ENCODE results near the gene ZNF280B. TPM values are rescaled to one million over a fixed set of nuclear protein-coding genes. Genes with fewer than 3 reads are reported as not detected.

The ZNF280B gene
- total RNA-seq, 1 experiment from 2014 or later = 5.5 TPM

GRCh38 chr22:22528780-22529179, 20.2 kb upstream of the ZNF280B start:
- Histone ChIP-seq H2AFZ (ENCODE audit: low read depth, low read length, poor library complexity, severe bottlenecking) (no peak overlapping the region), H3K9me3 (ENCODE audit: control insufficient read depth in 1 of 2, insufficient read depth in 1 of 2, low read depth in 1 of 2, low read length in 2 of 2) (no peaks in the 10 kb centered on the region), H3K9ac (ENCODE audit: low read length) (no peak overlapping the region), H3K36me3 (ENCODE audit: control insufficient read depth in 1 of 2, insufficient read depth in 2 of 2, low read length in 2 of 2) (no peaks in the 10 kb centered on the region), H3K9me2 (ENCODE audit: insufficient read depth) (no peaks in the 10 kb centered on the region), H3K4me3 (replicated peaks in 1 of 2; ENCODE audit: low read depth in 1 of 2, low read length in 2 of 2) (no peak overlapping the region), H4K20me1 (ENCODE audit: insufficient read depth) (no peaks in the 10 kb centered on the region), H3K4me1 (ENCODE audit: control insufficient read depth in 1 of 2, insufficient read depth in 2 of 2, low read length in 2 of 2) (no peaks in the 10 kb centered on the region), H3K79me2 (ENCODE audit: insufficient read depth, low read length) (no peaks in the 10 kb centered on the region), H3K27ac (ENCODE audit: low read depth, low read length) (no peak overlapping the region), H3K27me3 (ENCODE audit: insufficient read depth, low read length) (no peaks in the 10 kb centered on the region), H3K4me2 (ENCODE audit: low read length) (no peak overlapping the region)
- intact Hi-C loops (cut with micrococcal nuclease) = no loop called here
- POLR2A ChIA-PET = no interaction called here
- BruUV-seq (replicated peaks) = no TSS peak
- TF ChIP-seq YY1 (IDR thresholded peaks at IDR 0.05; ENCODE audit: extremely low read depth, insufficient replicate concordance, low read depth, low read length) (no peak), SRF (IDR thresholded peaks at IDR 0.05; ENCODE audit: low read depth) (no peak), ZFX (IDR thresholded peaks at IDR 0.05) (no peak), SP1 (IDR thresholded peaks at IDR 0.05; ENCODE audit: low read depth) (no peak), REST (IDR thresholded peaks at IDR 0.05; ENCODE audit: low read depth) (no peak), JUND (IDR thresholded peaks at IDR 0.05) (no peak), TCF7L2 (IDR thresholded peaks at IDR 0.05; ENCODE audit: borderline replicate concordance, extremely low read depth, insufficient read depth, insufficient read length) (no peak), ATF3 (IDR thresholded peaks at IDR 0.05) (no peak), CEBPB (IDR thresholded peaks at IDR 0.05; ENCODE audit: low read depth) (no peak), RAD21 (IDR thresholded peaks at IDR 0.05; ENCODE audit: low read depth) (no peak), POLR2A (IDR thresholded peaks at IDR 0.05; ENCODE audit: borderline replicate concordance, extremely low read depth, insufficient read depth, insufficient read length) (no peak), MAX (IDR thresholded peaks at IDR 0.05) (no peak), ELF1 (IDR thresholded peaks at IDR 0.05; ENCODE audit: borderline replicate concordance, low read depth) (no peak), FOSL1 (IDR thresholded peaks at IDR 0.05; ENCODE audit: low read depth) (no peak)
- RAD21 ChIA-PET (ENCODE audit: low non-redundant PET in 1 of 2, low total read pairs in 2 of 2, uncharacterized antibody in 2 of 2, unreplicated experiment in 2 of 2) = no interaction called here
- ATAC-seq = no peak
- CTCF ChIA-PET = no interaction called here
- no peak for DNase-seq (ENCODE audit: low read depth, low spot score)

Data from HCT116 (cell line).